Smooth muscle cell of the brain vasculature (primary cell): ENCODE data around the gene EP400.

Source experiments
- DNase-seq: peaks from one replicate; pipeline ENCODE4 v3.0.0-alpha.2; 2012; ENCODE audit warnings: low read depth, low spot score

EP400 gene

DNA sequence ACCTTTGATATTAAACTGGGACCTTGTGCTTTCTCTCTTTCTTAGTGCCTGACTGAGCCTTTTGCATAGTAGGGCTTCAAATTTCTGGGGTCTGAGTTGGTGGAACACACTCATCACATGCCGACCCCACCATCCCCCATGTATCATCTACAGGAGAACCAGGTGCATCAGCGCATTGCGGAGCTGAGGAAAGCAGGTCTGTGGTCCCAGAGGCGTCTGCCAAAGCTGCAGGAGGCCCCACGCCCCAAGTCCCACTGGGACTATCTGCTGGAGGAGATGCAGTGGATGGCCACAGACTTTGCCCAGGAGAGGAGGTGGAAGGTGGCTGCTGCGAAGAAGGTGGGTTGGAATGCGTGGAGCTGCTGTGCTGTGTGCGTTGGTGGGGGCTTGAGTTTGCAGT lies 37.8 kb downstream of the EP400 start:
- no peak for DNase-seq

DNA sequence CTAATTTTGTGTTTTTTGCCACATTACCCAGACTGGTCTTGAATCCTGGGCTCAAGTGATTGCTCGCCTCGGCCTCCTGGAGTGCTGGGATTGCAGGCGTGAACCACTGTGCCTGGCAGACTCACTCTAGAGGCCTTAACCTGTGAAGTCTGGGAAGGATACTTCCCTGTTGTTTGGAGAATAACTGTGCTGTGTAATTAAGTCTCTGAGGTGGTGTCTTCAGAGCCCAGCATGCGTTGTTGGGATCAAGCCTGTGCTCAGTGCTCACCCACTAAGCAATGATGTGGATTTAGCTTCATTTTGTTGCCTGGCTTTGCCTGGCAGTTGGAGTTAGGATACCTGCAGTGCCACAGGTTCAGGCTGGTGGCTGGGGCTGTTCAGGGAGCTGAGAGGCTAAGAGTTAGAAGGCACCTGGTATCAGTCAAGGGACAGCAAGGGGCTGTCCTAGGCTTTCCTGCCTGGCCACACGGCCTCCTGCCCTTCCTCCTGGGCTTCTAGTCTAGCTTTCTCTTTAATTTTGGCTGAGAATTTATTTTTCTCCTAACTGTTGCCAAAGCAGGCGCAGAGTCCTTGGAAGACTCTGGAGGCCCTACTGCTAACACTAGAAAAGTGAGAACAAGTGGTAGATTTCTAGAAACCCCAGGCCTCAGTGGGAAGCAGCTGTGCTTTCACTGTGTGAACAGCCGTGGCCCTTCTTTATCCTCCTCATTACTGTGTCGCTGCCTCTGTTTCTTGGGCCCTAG lies 38.5 kb downstream of the EP400 start:
- DNase-seq: no peak

DNA sequence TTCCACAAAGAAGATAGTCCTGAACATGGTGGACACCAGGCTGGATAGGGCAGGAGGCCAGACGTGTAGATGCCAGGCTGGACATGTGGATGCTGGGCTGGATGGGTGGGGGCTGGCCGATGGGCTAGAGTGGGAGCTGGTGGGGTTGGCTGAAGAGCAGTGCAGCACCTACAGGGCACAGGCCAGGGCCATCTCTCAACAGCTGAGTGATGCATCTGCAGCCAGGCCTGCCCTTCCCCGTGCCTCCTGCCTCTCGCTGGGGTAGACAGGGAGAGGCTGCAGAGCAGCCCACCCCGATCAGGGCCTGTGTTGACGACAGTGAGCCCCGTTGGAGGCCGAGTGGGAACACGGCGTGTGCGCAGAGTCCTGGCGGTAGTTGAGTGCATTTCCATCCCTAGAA lies 39.3 kb downstream of the EP400 start:
- DNase-seq: no peak

DNA sequence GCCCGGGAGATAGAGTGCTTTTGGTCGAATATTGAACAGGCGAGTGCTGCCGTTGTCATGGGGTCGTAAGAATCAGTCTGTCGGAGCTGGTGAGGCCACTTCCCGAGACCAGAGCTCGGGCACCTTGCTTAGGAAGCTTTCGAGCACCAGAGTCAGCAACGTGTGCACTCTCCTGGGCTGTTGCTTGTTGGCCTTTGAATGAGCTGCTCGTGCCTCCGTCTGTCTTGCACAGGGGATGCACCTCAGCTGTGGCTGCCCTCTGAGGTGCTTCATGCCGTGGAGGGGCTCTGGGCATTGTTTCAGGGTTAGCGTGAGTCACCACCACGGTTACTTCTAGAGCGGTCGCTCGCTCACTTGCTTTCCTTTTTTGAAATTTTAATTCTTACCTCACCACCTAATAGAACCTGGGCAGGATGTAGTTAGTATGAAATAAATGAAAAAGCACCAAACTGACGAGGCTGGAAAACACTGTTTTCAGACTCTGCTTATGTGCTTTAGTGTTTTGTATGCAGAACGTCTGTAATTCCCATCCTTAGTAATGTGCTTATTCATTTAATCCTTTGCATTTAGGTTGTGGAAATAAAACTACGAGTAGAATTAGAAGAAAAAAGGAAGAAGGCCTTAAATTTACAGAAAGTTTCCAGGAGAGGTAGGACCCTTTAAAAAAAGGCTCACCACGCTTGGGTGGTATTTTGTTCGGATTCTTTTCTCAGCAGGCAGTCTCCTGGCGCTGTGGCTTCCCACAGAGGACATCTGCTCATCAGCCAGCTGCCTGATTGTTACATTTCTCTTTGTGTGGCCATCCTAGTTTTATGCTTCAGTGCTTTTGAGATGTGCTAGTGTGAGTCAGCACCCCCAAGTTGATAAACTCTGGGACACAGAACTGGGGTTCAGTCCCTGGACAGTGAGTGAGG lies 40.6 kb downstream of the EP400 start:
- peak; percentile 39 for DNase-seq

DNA sequence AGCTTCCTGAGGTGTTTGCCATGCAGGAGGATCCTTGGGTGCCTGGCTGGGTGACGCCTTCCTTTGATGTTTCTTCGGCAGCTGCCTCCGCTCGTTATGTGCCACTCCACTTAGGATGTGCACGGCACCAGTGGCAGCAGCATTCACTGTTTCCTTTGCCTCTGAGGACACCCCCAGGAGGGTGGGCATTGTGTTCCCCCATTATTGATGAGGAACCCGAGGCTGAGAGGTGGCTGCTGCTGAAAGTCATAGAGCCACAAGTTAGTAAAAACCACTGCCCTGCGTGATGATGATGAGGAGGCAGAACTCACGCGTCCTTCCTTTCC lies 41.2 kb downstream of the EP400 start:
- no peak for DNase-seq

DNA sequence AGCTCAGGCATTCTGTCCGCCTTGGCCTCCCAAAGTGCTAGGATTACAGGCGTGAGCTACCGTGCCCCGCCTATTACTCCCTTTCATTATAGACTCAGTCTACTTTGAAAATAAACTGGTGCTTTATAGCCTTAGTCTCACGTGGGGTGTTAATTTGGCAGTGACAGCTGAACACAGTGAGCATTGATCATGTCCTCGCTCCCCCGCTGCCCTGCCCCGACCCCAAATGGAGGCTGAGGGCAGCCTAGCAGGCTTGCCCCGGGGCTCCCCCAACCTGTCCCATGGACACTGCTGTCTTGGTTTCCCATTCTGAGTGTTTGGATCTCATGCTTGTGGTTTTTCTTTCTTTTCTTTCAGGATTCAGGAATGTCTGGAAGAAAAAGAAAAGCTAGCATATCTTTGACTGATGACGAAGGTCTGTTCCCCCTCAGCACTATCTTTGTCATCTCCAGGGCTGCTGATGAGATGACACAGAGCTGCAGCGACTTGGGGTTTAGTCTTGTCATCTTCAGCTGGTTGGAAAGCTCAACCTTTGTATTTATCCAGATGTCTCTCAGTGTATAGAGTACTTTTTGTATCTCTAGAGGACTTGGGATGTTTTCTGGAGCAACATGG lies 42.2 kb downstream of the EP400 start:
- DNase-seq: no peak

DNA sequence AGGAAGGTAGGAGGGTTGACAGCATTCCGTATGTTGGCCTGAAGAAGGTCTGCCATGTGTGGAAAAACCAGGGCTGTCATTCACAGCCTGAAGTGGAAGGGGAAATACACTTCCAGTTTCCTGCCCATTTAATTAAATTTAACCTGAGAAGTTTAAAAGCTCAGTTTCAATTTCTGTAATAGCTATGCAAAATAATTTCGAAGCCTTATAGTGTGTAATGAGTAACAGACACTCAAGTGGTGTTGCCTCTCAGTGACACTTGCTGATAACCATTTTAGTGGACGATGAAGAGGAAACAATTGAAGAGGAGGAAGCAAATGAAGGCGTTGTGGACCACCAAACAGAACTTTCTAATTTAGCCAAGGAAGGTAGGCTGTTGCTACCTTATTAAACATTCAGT lies 44.8 kb downstream of the EP400 start:
- DNase-seq: no peak

DNA sequence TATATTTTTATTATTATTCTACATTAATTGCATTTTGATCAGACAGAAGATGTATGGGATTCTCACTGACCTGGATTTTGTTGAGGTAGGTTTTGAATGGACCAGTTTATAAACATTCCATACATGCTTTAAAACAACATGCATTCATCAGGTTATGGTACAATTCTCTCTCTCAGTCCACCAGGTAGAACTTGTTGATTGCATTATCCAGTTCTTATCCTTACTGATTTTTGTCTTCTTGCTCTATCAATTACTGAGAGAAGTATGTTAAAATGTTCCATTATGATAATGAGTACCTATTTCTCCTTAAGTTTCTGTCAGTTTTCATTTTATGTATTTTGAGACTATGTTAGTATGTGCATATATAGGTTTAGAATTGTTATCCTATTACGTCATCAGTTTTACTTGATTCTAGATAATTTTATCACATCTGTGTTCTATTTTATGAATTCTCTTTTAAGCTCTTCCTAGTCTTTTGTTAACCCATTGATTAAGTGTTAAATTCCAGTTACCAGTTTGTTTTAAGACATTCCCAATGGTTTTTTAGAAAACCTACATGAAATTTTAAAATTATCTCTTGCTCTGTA lies 50.6 kb downstream of the EP400 start:
- no peak for DNase-seq

DNA sequence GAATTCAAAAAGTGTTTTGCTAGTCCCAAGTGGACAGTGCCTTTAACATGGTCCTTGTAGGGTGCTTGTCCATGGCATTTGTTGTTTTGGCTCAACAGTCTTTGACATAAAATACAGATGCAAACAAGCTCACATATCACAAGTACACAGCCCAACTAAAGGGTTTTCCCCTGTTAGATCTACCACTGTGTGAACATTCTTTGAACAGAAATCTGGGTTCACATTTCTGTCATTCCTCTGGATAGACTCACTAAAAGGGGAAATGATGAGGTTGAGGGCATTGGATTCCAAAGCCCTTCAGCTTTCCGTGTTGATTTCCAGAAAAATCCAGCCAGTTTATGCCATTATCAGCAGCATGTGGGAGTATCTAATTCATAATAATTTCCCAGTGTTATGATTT lies 54.1 kb downstream of the EP400 start:
- DNase-seq: no peak

DNA sequence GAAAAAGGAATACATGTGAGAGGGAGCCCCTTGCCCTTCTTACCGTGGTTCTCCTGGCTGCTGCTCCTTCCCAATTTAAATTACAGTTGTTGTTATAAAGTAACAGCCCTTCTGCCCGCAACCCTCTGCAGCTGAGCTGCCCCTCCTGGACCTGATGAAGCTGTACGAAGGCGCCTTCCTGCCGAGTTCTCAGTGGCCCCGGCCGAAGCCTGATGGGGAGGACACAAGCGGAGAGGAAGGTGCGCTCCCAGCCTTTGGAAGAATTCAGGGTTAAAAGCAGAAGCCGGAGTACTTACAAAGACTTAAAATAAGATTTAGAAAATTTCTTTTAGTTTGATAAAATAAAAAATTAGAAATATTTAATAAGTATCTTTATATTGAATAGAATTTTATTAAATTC lies 55.2 kb downstream of the EP400 start:
- no peak for DNase-seq

DNA sequence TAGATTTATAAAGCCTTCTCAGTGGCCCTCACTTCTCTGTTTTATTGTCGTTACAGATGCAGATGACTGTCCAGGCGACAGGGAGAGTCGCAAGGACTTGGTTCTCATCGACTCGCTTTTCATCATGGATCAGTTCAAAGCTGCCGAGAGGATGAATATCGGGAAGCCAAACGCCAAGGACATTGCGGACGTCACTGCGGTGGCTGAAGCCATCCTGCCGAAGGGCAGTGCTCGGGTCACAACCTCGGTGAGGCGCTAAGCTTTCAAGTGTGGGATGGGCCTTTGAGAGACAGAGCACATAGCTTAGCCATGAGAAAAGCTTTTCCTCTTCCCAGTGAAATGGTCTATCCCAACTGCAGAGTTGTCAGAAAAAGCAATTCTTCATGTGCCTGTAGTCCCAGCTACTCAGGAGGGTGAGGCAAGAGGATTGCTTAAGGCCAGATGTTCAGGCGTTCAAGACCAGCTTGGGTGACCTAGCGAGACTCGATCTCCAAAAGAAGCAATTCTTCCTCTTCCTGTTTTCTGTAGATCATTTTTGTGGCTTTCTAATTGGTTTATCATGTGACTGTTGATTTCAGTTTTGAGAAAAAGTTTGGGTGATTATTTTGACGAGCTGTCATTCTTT lies 56.4 kb downstream of the EP400 start:
- DNase-seq: no peak

DNA sequence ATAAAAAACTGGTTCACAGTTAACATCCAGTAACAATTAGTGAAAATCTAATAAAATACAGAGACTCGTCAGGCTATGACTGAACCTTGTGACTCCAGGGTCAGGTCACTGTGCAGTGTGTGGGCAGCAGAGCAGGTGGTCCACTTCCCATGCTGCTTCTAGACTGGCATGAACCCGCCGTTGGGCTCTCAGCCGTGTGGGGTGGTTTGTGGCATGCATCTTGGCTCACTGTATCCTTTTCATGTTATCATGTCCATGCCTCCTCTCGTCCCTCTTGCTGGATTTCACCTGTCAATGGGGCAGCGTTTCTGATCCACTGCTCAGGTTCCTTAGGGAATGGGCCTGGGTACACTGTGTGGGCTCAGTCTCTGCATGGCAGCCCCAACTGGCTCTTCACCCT lies 57.3 kb downstream of the EP400 start:
- DNase-seq: no peak

DNA sequence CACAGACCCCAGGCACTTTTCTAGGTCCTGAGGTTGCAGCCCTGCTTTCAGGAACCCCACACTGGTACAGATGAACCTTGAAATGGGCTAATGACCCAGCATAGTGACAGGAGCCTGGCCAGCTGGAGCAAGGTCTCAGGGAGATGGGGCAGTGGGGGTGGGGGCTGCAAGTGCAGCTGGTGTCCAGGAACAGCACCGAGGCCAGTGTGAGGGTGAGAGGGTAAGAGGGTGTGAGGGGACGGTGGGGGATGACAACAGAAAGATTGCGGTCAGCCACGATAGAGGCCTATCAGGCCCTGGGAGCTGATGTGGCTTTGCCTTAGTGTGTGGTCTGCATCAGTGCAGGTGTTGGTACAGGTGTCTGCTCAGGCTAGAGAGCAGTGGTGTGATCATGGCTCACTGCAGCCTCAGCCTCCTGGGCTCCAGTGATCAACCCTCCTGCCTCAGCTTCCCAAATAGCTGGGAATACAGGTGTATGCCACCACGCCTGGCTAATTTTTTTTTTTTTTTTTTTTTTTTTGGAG lies 59.7 kb downstream of the EP400 start:
- DNase-seq: no peak

DNA sequence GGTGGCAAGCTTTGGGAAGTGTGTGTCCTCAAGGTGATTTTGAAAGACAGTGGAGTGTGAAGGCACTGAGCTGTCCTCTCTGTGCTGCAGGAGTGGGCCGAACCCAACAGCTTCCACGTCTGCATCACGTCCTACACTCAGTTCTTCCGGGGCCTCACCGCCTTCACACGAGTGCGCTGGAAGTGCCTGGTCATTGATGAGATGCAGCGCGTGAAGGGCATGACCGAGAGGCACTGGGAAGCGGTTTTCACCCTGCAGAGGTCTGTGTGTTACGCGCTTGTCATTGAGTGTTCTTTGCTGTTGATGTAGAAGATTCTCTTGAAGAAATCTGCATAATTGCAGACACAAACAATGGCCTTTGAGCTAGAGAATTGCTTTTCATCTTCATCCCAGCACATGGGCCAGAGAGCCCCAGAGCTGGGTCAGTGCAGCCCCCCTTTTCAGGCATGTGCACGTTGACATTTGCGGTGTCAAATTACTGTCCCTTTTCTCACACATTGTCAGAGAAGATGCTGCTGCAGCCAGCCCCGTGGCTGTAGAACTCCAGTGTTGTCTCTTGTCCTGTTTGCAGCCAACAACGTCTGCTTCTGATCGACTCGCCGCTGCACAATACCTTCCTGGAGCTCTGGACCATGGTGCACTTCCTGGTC lies 63.3 kb downstream of the EP400 start:
- DNase-seq: no peak

DNA sequence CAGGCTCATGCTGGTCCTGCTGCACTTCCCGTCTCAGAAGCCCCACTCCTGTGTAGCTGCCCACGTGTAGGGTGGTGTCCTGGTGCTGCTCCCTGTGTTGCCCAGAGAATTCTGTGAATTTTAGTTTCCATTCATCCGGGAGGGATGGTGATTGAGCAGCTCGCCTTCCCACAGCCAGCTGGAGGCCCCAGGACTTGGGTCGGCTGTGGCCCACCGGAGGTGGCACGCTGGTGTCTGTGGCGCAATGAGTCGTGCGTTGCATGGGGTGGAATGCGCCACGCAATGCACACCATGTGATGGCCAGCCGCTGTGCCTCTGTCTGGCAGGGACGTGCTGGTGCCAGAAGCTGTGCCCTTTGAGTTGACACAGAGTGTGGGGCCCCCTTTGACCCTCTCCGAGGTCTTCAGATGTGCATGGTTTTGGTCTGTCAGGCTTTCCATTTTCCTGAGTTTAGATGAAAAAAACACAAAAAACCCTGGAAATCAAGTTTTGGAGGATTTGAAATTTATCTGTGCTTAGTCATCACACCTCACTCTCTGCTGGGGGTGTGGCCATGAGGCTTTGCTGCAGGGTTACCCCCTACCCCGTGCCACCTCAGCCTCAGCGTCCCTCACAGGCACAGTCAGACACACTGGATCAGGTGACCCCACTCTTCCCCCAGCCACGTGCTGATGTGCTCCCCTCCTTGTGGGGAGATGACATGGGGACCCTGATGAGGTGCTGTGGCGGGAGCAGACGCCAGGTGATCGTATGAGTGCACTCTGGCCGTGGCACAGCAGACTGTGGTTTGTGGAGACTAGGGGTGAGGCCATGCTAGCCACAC lies 64.6 kb downstream of the EP400 start:
- DNase-seq: no peak

DNA sequence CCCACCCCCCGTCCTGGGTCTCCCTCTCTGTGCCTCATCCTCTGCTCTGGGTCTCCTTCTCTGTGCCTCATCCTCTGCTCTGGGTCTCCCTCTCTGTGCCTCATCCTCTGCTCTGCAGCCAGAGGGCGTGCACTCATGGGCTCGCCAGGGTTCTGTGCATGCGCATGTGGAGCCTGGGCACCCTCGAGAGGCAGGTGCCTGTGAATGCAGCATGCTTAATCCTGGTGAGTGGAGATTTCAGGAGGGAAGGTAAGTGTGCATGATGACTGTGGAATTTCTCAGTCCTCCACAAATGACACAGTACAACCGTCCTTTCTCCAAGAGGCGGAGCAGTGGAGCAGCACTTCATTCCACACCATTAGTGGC lies 65.2 kb downstream of the EP400 start:
- no peak for DNase-seq

DNA sequence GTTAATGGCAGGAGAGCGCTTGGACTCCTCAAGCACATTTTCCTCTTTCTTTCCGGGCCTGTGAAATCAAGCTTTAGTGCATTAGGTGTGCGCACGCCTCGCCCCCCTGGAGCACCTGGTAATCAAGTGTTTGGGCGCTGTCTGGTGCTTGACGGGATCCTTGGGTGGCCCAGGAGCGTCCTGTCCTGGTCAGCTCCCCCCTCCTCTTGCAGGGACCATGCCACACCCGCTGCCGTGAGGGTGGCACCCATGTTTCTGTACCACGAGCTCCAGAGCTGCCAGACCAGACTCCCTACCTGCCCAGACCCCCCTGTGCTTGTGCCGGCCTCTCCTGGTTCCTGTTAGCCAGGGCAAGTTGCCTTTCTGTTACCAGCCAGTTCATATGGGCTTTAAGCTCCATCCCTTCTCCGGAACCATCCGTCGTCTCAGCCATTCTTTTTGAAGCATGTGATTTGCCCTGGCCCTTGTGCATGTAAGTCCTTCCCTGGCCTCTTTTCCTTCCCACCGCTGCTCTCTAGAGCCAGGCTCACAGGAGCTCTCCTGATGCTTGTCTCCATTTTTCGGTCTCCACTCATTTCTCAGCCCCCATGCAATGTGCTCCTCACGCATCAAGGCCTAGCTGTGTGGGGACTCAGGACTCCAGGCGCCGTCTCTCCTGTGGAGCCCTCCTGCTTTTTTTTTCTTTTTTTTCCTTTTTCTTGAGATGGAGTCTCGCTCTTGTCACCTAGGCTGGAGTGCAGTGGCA lies 66.1 kb downstream of the EP400 start:
- no peak for DNase-seq

DNA sequence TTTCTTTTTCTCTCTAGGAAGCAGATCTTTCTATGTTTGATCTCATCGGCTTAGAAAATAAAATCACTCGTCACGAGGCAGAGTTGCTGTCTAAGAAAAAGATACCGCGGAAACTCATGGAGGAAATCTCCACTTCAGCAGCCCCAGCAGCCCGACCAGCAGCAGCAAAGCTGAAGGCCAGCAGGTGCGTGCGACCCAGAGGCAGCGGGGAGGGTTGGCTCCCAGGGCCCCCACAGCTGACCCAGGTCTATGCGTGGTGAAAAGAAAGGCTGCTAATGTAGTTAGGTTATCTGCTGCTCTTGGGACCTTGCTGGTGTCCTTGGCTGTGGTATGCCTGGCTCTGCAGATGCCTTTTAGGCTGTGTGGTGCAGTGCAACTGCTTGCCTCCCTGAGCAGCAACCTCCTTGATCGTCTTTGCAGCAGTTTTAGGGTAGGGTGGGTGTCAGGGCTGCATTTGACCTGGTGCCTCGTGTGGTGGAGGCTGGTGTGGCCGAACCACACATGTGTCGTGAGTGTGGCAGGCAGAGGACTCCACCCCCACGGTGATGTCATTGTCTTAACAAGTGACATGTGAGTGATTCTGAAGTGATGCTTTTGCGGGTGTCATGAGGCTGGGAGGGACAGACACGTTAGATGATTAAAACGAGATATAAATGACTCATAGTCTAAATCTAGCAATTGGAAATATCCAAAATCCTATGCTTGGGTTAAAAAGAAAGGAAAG lies 68.6 kb downstream of the EP400 start:
- DNase-seq: no peak

DNA sequence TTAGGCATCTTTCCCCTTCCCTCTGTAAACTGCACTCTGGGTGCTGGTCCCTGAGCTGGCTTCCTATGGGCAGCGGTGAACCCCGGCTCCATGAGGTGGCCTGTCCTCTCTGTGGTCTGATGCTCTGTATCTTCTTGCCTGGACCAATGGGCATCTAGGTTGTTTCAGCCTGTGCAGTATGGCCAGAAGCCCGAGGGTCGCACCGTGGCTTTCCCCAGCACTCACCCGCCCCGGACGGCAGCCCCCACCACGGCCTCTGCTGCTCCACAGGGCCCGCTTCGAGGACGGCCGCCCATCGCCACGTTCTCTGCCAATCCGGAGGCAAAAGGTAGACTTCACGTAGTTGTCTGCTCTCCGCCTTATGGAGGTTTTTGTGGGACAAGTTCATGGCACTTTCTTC lies 70.1 kb downstream of the EP400 start:
- no peak for DNase-seq
